HTR-8/SVneo (cell line): ENCODE measurements around the gene MB.
A peak's percentile ranks its signal among the peaks of the same experiment; 100 is the strongest.

Experiments used
- DNase-seq: peaks from one replicate; pipeline ENCODE4 v3.0.0; 2011; ENCODE audit warnings: low spot score, mixed read lengths; ENCODE audit not compliant: insufficient read length
- FAIRE-seq: peaks from 2 replicates; lab custom pipeline; 2011; peaks lifted over from hg19 to GRCh38; lab: Jason Lieb, UNC

The MB gene

DNA sequence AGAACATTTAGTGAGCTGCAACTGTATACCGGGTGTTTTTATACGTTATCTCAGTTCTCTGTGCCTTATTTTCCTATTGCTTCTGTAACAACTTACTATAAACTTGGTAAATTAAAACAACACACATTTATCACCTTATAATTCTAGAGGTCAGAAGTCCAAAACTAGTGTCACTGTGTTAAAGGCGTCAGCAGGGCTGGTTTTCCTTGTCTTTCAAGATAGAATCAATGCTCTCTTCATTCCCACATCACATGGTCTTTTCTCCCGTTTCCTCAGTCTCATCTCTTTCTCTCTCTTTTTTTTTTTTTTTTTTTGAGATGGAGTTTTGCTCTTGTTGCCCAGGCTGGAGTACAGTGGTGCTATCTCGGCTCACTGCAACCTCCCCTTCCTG lies 36.1 kb downstream of the MB start:
- DNase-seq (no peak), FAIRE-seq (no peak)

- FAIRE-seq (no peak), DNase-seq (no peak)
Observed at GRCh38 chr22:35580351-35581022, 36.6 kb downstream of the MB start.

GRCh38 chr22:35578836-35579575 lies 38.1 kb downstream of the MB start:
- FAIRE-seq: no peak
- DNase-seq: no peak

GRCh38 chr22:35577799-35578659 lies 39.1 kb downstream of the MB start:
- DNase-seq (no peak), FAIRE-seq (no peak)

- DNase-seq (no peak), FAIRE-seq (no peak)
Observed at GRCh38 chr22:35576671-35577070, 40.5 kb downstream of the MB start.

GRCh38 chr22:35575116-35575748 lies 41.9 kb downstream of the MB start:
- no peak for FAIRE-seq

GRCh38 chr22:35572556-35572955 lies 44.6 kb downstream of the MB start:
- FAIRE-seq (no peak), DNase-seq (no peak)

More at GRCh38 chr22:35575116-35575748, 41.9 kb downstream of the MB start:
- DNase-seq: no peak

- no peak for FAIRE-seq
- DNase-seq: no peak
Observed at GRCh38 chr22:35570686-35571194, 46.4 kb downstream of the MB start.

DNA sequence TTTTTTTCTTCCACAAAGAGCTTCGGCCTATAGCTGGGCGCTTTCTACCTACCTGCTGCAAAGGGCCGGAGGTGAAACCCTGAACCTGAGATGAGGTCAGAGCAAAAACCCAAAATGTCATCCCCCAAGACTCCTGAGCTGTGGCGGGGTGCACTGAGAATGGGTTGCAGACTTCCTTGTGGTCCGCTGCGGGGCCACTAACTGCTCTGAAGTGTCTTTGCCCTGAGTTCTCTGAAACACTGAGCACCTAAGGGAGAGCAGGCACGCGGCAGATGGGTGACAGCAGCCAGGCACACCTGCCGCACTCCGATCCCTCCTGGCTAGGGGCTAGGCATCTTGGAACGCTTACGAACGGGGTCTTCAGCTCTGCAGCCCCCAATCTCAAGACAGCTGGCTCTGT lies 47.2 kb downstream of the MB start:
- FAIRE-seq (no peak), DNase-seq (no peak)

- DNase-seq (peak; percentile 15), FAIRE-seq (no peak)
Observed at GRCh38 chr22:35568751-35569739, 48.1 kb downstream of the MB start.

- DNase-seq (no peak), FAIRE-seq (no peak)
Observed at GRCh38 chr22:35567351-35568141, 49.6 kb downstream of the MB start.

- FAIRE-seq (peak; percentile 49), DNase-seq (no peak)
Observed at GRCh38 chr22:35564975-35565867, 51.9 kb downstream of the MB start.

DNA sequence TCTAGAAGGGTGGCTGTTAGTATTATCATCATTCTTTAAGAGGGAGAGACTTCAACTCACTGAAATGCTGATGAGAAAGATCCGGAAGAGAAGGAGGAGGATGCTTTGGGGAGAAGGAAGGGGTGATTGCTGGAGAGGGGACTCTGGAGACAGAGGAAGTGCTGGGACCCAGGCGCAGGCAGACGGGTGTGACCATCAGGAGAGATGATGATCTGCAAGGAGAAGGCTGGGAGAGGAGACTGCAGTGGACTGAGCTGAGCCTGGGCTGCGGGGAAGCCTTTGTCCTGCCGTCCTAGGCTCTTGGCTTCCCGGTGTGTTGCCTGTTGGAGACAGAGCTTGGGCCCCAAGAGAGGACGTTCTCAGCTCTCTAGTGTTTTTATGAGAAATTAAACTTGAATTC lies 53.9 kb downstream of the MB start:
- DNase-seq (no peak), FAIRE-seq (no peak)

- DNase-seq (peak; percentile 86), FAIRE-seq (peak; percentile 86)
Observed at GRCh38 chr22:35561796-35562526, 55.2 kb downstream of the MB start.

- DNase-seq (no peak), FAIRE-seq (no peak)
Observed at GRCh38 chr22:35560824-35561223, 56.3 kb downstream of the MB start.

GRCh38 chr22:35560366-35560765 lies 56.8 kb downstream of the MB start:
- no peak for FAIRE-seq
- no peak for DNase-seq
